Measurements from ENCODE around the gene MAP2K3.
"Not testable (repeated sequence)": the region's sequence is repeated elsewhere in the genome, so short reads cannot be mapped to it uniquely, and the experiment has no call there.

DNA sequence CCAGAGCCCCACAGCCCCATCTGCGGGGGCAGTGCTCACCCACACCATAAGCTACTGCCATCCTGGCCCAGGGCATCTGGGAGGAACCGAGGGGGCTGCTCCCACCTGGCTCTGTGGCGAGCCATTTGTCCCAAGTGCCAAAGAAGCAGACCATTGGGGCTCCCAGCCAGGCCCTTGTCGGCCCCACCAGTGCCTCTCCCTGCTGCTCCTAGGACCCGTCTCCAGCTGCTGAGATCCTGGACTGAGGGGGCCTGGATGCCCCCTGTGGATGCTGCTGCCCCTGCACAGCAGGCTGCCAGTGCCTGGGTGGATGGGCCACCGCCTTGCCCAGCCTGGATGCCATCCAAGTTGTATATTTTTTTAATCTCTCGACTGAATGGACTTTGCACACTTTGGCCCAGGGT is 29.8 kb downstream of the MAP2K3 start:
- TF ChIP-seq, protein P1, sequence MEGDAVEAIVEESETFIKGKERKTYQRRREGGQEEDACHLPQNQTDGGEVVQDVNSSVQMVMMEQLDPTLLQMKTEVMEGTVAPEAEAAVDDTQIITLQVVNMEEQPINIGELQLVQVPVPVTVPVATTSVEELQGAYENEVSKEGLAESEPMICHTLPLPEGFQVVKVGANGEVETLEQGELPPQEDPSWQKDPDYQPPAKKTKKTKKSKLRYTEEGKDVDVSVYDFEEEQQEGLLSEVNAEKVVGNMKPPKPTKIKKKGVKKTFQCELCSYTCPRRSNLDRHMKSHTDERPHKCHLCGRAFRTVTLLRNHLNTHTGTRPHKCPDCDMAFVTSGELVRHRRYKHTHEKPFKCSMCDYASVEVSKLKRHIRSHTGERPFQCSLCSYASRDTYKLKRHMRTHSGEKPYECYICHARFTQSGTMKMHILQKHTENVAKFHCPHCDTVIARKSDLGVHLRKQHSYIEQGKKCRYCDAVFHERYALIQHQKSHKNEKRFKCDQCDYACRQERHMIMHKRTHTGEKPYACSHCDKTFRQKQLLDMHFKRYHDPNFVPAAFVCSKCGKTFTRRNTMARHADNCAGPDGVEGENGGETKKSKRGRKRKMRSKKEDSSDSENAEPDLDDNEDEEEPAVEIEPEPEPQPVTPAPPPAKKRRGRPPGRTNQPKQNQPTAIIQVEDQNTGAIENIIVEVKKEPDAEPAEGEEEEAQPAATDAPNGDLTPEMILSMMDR (conservative IDR thresholded peaks at IDR 0.05; ENCODE audit: low read depth, low read length), result not testable (repeated sequence)
- not testable (repeated sequence) for TF ChIP-seq RAD21 (IDR thresholded peaks at IDR 0.05; ENCODE audit: low read length); CEBPB (IDR thresholded peaks at IDR 0.05; ENCODE audit: low read depth, low read length); POLR2A (IDR thresholded peaks at IDR 0.05; ENCODE audit: low read depth, low read length)
